Ishikawa (cell line): ENCODE data around the gene PEPD.

Experiments used
- CEBPB ChIP-seq: IDR thresholded peaks from 2 replicates; pipeline ENCODE4 v1.6.1; 2012
- CREB1 ChIP-seq: IDR thresholded peaks from 2 replicates; pipeline ENCODE4 v1.6.1; 2012; ENCODE audit warnings: low read depth
- EGR1 ChIP-seq: IDR thresholded peaks from 2 replicates; pipeline ENCODE4 v1.6.1; 2012
- EP300 ChIP-seq: IDR thresholded peaks from 2 replicates; pipeline ENCODE4 v1.6.1; 2012; ENCODE audit warnings: borderline replicate concordance
- FOXM1 ChIP-seq: IDR thresholded peaks from 2 replicates; pipeline ENCODE4 v1.6.1; 2012; ENCODE audit warnings: low read depth, borderline replicate concordance
- NFIC ChIP-seq: IDR thresholded peaks from 2 replicates; pipeline ENCODE4 v1.6.1; 2012
- RAD21 ChIP-seq: IDR thresholded peaks from 2 replicates; pipeline ENCODE4 v1.6.1; 2012; ENCODE audit warnings: low read depth
- TAF1 ChIP-seq: IDR thresholded peaks from 2 replicates; pipeline ENCODE4 v1.6.1; 2012; ENCODE audit warnings: low read depth, mild to moderate bottlenecking
- TCF12 ChIP-seq: IDR thresholded peaks from 2 replicates; pipeline ENCODE4 v1.6.1; 2012; ENCODE audit warnings: low read depth
- TEAD4 ChIP-seq: IDR thresholded peaks from 2 replicates; pipeline ENCODE4 v1.6.1; 2012
- YY1 ChIP-seq: IDR thresholded peaks from 2 replicates; pipeline ENCODE4 v1.6.1; 2012; ENCODE audit warnings: low read depth
- ZBTB7A ChIP-seq: IDR thresholded peaks from 2 replicates; pipeline ENCODE4 v1.6.1; 2012; ENCODE audit warnings: low read depth
- TF ChIP-seq, protein P1 (sequence below): IDR thresholded peaks from 2 replicates; pipeline ENCODE4 v1.6.1; 2012
- TF ChIP-seq, protein P2 (sequence below): IDR thresholded peaks from 2 replicates; pipeline ENCODE4 v1.6.1; 2012; ENCODE audit warnings: low read depth, mild to moderate bottlenecking
- TF ChIP-seq, protein P3 (sequence below): IDR thresholded peaks from 2 replicates; pipeline ENCODE4 v1.6.1; 2012

Gene PEPD

DNA sequence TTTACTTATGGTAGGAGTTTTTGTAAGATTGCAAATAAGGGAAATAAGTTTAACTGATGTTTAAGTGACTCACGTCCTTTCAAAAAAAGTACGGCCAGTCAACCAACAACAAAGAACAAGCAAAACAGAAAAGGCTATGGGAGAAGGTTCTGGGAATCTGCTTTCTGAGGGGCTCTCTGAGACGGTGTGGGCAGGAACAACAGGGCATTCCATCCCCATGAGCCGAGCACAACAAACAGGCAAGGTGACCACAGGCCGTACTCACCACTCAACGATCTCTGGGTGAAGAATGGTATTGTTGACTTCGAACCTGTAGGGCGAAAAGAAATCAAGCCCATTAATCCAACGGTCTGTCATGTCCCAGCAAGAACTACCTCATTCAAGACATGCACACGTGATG, 43.8 kb downstream of the PEPD start:
- TF ChIP-seq YY1 (no peak), RAD21 (no peak)

DNA sequence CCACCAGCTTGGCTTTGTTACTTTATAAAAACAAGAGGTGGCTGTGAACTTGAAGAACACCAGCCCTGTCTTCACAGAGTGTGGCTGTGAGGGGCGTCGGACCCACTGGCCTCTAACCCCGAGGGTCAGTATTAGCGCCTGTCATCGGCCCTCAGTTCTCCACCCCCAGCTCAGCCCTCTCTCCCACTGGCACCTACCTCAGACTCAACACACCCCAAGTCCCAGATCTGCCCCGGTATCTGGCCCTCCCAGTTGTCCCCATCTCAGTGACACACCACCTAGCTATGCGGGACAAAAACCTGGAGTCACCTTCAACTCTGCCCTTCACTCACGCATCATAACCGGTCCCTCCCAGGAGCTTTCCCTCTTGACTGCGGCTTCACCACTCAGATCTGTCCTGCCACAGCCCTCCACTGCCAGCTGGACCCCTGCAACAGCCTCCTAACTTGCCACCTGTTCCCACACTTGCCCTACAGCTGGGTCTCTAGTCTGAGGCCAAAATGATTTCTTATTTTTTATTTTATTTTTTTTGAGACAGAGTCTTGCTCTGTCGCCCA, 45.4 kb downstream of the PEPD start:
- TF ChIP-seq FOXM1 = no peak

DNA sequence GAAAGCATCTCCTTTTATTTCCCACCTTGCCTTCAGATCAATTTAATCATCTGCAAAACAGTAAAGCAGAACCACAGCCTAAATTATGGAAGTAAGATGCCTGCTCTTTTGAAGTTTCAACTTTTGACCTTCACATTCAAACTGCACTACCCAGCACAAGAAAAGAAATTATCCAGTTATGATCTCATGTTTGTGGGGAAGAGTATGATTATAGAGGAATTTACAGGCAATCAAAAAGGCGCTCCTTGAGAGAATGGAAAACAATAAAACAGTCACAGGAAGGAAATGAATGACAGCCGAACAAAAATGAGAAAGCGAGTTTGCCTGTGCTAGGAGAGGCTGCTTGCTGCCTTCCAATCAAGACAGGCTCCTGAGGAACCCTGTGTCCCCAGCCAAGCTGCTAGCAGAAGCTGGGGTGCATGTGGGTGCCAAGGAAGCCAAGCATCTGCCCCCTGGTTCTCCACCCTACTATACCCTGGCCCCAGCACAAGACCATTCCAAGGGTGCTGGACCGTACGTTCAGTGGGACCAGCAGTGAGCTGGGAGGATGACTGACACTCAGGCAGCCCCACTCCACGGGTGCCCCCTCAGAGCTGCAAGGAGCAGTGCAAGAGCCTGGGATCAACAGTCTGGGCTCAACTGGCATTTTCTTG, 47.8 kb downstream of the PEPD start:
- no peak for TF ChIP-seq ZBTB7A
- TF ChIP-seq, protein P1, sequence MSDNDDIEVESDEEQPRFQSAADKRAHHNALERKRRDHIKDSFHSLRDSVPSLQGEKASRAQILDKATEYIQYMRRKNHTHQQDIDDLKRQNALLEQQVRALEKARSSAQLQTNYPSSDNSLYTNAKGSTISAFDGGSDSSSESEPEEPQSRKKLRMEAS = no peak
- TF ChIP-seq YY1 = no peak
- TF ChIP-seq NFIC = no peak
- no peak for TF ChIP-seq TEAD4
- no peak for TF ChIP-seq FOXM1
- no peak for TF ChIP-seq TCF12

DNA sequence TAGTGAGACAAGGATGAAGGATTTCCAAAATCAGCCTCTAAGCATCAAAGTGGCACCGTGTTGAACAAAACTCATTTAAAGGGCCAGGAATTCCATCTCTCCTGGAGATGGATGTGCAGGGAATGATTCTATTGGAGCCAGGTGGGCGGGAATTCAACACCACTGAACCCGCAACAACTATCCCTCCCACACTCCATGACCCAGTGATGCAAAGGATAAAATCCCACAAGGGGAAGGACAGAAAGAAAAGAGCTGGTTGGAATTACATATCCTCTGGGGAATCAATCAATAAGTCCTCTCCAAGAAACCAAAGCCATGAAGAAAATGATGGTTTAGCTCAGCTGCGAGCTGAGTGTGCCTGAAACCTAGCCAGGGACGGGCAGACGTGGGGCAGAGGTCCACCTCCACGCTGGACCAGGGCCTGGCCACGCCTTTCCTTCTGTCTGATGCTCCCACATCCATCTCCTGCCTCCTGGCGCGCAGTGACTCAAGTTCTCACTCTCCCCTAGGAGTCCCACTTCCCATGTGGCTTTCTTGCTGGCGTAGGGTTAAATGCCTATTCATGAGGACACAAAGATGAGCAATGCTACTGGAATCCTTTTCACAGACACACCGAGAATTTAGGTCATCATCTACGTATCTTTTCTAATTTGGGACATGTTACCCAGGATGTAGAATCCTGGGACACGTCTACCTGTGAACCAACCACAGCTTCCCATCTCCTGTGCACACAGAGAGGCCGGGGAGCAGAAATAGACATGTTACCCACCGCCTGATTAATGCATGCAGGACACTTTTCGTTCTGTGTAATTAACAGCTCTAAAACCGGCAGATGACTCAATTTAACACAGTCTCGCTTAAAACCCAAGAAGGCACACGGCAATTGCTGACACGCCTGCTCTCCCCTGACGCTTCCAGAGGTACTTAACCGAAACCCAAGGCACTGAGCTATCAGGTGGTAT, 48.6 kb downstream of the PEPD start:
- TF ChIP-seq, protein P1 = no peak
- TF ChIP-seq CEBPB = no peak

DNA sequence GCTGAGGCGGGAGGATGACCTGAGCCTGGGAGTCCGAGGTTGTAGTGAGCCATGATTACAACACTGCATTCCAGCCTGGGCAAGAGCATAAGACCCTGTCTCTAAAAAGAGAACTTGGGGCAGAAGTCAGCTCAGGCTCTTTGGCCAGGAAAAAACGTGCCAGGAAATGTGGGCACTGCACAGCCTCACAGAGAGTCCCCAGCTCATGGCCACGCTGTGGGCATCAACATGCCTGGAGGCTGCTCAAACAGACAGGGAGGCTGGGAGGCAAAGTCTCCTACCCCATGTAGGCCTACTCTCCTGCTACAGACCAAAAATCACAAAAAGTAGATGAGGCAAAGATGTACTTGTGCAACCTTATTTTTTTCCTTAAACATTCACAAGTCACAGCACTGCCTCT, 49.4 kb downstream of the PEPD start:
- no peak for TF ChIP-seq EP300

DNA sequence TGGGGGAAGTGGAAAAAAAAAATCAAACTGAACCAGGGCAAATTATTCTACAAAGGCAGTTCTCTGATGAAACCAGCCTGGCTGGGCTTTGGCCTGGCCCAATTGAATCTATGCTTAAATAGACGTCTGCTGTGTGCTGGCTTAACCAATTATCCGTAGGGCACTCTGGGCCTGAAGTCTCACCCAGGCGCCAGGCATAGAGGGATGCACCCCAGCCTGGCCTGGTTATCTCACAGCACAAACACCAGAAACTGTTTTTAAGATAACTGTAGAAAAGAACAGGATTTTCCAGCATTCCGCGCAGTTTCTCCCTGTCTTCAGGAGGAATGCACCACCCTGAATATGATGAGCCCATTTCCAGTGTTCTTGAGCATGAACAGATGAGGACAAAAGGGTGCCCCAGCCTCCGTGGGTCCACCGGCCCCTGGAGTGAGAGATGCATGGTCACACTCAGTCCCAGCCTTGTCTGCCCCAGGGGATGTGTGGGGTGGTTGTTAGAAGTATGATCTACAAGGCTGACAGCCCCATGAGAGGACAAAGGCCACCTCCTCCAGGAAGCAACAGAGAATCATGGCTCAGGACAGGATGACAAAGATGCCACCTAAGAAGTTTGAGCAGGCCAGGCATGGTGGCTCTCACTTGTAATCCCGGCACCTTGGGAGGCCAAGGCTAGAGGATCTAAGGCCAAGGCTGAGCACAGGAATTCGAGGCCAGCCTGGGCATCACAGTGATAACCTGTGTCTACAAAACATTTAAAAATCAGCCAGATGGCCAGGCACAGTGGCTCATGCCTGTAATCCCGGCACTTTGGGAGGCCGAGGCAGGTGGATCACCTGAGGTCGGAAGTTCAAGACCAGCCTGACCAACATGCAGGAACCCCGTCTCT, 50.2 kb downstream of the PEPD start:
- TF ChIP-seq, protein P2, sequence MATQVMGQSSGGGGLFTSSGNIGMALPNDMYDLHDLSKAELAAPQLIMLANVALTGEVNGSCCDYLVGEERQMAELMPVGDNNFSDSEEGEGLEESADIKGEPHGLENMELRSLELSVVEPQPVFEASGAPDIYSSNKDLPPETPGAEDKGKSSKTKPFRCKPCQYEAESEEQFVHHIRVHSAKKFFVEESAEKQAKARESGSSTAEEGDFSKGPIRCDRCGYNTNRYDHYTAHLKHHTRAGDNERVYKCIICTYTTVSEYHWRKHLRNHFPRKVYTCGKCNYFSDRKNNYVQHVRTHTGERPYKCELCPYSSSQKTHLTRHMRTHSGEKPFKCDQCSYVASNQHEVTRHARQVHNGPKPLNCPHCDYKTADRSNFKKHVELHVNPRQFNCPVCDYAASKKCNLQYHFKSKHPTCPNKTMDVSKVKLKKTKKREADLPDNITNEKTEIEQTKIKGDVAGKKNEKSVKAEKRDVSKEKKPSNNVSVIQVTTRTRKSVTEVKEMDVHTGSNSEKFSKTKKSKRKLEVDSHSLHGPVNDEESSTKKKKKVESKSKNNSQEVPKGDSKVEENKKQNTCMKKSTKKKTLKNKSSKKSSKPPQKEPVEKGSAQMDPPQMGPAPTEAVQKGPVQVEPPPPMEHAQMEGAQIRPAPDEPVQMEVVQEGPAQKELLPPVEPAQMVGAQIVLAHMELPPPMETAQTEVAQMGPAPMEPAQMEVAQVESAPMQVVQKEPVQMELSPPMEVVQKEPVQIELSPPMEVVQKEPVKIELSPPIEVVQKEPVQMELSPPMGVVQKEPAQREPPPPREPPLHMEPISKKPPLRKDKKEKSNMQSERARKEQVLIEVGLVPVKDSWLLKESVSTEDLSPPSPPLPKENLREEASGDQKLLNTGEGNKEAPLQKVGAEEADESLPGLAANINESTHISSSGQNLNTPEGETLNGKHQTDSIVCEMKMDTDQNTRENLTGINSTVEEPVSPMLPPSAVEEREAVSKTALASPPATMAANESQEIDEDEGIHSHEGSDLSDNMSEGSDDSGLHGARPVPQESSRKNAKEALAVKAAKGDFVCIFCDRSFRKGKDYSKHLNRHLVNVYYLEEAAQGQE = no peak
- TF ChIP-seq, protein P3, sequence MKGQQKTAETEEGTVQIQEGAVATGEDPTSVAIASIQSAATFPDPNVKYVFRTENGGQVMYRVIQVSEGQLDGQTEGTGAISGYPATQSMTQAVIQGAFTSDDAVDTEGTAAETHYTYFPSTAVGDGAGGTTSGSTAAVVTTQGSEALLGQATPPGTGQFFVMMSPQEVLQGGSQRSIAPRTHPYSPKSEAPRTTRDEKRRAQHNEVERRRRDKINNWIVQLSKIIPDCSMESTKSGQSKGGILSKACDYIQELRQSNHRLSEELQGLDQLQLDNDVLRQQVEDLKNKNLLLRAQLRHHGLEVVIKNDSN = no peak
- TF ChIP-seq NFIC (no peak), TEAD4 (no peak), TAF1 (no peak), EP300 (no peak), CREB1 (no peak), CEBPB (no peak), FOXM1 (no peak), EGR1 (no peak), ZBTB7A (no peak), TCF12 (no peak)
- TF ChIP-seq, protein P1 = no peak

DNA sequence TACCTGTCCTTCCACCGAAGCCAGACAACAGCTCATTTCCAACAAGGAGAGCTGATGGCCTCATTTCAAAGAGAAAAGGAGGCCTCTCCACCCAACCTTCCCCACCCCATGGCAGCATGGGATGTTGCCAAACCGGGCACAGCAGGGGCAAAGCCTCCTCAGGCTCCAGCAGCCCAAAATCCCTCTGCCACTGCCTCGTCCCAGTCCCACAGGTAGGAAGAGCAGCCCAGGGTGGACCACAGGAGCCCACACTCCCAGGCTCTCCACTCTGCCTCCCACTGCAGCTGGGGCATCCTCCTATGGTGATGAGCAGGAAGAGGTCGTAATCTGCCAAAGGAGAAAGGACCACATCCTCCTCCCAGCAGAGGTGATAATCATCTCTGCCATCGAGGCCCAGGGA, 50.9 kb downstream of the PEPD start:
- TF ChIP-seq CREB1 (no peak), EGR1 (no peak), EP300 (no peak), TAF1 (no peak), RAD21 (no peak), ZBTB7A (no peak), YY1 (no peak), NFIC (no peak), CEBPB (no peak), FOXM1 (no peak), TCF12 (no peak), TEAD4 (no peak)
- TF ChIP-seq, protein P1 = no peak
- TF ChIP-seq, protein P3 = no peak
- TF ChIP-seq, protein P2 = no peak
